PC-3 (cell line): ENCODE results near the gene ABHD11.

Experiments
- CTCF ChIP-seq: fragments of 300-600 bp; sonication (generic); conservative IDR thresholded peaks from 2 replicates; pipeline ENCODE4 v1.5.1; 2017; ENCODE audit warnings: antibody characterized with exemption, low read depth, mild to moderate bottlenecking, low read length
- EZH2 ChIP-seq: fragments of 300-600 bp; sonication (generic); IDR thresholded peaks from one replicate; pipeline ENCODE4 v1.6.1; 2017; ENCODE audit warnings: antibody characterized with exemption, mild to moderate bottlenecking, low read length; ENCODE audit not compliant: unreplicated experiment
- EZH2phosphoT487 ChIP-seq: fragments of 300-600 bp; sonication (generic); IDR thresholded peaks from 2 replicates; pipeline ENCODE4 v1.6.1; 2018; ENCODE audit warnings: mild to moderate bottlenecking, antibody characterized with exemption, low read length, borderline replicate concordance

GRCh38 chr7:73704640-73705550 lies 33.7 kb downstream of the ABHD11 start:
- TF ChIP-seq CTCF (no peak), EZH2 (no peak), EZH2phosphoT487 (no peak)
